Measurements from ENCODE around the gene BGN.

Gene BGN

DNA sequence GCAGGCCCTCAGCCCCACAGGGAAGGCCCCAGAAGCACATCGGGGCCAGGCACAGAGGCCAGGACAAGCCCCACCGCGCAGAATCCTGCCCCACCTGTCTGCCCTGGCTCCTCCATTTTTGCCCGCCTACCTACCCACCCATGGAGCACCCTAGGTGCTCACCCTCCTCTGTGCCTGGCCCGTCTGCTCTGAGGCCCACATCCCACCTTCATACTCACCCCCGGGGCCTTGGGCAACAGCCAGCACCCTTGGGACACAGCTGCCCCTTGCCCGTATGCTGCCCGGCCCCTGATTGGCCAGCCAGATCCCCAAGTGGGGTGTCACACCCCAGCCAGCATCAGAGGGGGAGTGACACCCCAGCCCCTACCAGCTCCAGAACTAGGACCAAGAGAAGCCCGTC lies 38.1 kb upstream of the BGN start:
- Mint-ChIP-seq H3K4me3 (no peak overlapping the region), H3K4me1 (ENCODE audit: low read depth) (no peaks in the 10 kb centered on the region), H3K27me3 (no peaks in the 10 kb centered on the region), H3K27ac (no peak overlapping the region), H3K9me3 (ENCODE audit: low read depth) (no peaks in the 10 kb centered on the region), H3K36me3 (no peaks in the 10 kb centered on the region)

DNA sequence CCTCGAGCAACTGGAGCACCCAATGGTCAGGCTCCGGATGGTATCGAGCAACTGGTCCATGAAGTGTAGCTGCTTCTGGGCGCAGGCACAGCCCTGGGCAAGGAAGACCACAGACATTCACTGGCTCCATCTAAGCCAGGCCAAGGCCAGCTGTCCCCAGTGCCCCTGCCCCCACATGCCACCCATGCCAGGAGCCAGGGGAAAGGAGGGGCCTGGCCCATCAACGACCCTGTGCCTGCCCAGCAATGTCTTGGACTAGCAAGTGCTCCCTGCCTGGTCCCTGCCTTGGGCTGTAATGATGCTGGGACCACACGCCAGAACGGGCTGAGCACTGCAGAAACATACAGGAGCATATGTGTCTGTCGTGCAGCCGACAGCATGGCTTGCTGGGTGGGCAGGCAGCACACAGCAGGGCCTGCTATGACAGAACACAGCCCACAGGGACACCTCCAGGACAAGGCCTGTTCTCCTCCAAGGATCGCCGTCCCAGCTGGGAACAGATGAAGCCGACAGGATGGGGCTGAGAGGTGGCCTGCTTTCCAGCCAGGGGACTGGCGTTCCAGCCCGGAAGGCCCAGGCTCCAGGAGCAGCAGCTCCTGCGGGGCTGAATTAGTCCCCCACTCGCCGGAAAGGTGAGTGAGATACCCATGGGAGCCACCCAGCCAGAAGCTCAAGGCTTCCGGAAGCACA lies 37.5 kb upstream of the BGN start:
- Mint-ChIP-seq H3K4me1 (ENCODE audit: low read depth) (no peaks in the 10 kb centered on the region), H3K27me3 (no peaks in the 10 kb centered on the region), H3K9me3 (ENCODE audit: low read depth) (no peaks in the 10 kb centered on the region), H3K4me3 (no peak overlapping the region), H3K36me3 (no peaks in the 10 kb centered on the region), H3K27ac (no peak overlapping the region)

DNA sequence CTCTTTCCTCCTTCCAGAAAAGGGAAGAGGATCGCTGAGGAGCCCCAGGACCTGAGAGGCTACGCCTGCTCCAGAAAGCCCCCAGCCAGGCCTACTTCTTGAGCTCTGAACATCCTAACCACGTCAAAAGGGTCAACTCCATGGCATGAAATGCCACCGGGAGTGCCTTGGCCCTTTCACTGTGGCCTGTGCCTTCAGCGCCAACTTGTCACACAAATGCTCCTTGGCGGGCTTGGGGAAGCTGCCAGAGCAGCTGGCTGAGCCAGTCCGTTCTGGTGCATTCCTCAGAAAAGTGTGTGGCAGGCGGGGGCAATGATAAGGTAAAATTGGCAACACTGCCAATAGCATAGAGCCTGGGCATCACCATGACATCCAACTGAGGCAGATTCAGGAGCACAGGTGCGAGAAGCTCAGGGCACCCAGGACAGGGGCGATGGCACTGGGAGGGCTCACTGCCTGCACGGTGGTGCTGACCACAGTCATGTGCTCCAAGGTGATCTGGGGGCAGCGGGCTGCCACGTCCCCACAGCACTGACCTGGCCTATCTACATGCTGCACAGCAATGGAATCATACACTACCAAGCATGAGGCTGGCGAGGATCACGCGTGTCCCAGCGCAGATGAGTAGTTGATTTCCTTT lies 36.8 kb upstream of the BGN start:
- no peak overlapping the region for H3K27ac Mint-ChIP-seq
- H3K9me3 Mint-ChIP-seq (ENCODE audit: low read depth) = no peaks in the 10 kb centered on the region
- H3K4me1 Mint-ChIP-seq (ENCODE audit: low read depth) = no peaks in the 10 kb centered on the region
- H3K27me3 Mint-ChIP-seq = no peaks in the 10 kb centered on the region
- no peak overlapping the region for H3K4me3 Mint-ChIP-seq
- H3K36me3 Mint-ChIP-seq = no peaks in the 10 kb centered on the region

DNA sequence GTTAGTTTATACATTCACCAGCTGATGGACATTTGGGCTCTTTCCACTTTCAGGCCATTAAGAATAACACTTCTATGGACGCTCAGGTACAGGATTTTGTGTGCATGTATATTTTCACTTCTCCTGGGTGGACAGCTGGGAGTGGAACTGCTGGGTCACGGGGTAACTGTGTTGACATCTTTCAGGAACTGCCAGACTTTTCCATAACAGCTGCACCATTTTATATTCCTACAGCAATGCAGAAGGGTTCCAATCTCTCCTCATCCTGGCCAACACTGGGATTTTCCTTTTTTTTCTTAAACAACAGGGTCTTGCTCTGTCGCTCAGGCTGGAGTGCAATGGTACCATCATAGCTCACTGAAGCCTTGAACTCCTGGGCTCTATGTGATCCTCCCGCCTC lies 36.3 kb upstream of the BGN start:
- no peak overlapping the region for H3K27ac Mint-ChIP-seq
- no peaks in the 10 kb centered on the region for H3K9me3 Mint-ChIP-seq (ENCODE audit: low read depth)
- H3K27me3 Mint-ChIP-seq = no peaks in the 10 kb centered on the region
- no peak overlapping the region for H3K4me3 Mint-ChIP-seq
- no peaks in the 10 kb centered on the region for H3K36me3 Mint-ChIP-seq
- no peaks in the 10 kb centered on the region for H3K4me1 Mint-ChIP-seq (ENCODE audit: low read depth)

DNA sequence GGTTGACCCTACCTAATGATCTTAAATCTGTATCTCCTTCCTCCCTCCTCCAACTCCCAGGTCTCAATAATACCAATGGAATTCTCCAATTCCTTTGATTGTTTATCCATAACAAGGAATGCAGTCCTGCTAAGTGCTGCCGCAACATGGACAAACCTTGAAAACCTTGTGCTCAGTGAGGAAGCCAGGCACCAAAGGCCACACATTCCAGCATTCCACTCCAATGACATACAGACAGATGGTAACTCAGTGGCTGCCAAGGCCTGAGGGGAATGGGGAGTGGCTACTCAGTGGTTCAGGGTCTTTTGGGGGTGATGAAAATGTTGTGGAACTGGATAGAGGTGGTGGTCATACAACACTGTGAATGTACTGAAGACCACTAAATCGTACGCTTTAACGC lies 34.8 kb upstream of the BGN start:
- Mint-ChIP-seq H3K27me3 (no peaks in the 10 kb centered on the region), H3K27ac (no peak overlapping the region), H3K4me1 (ENCODE audit: low read depth) (no peaks in the 10 kb centered on the region), H3K4me3 (no peak overlapping the region), H3K9me3 (ENCODE audit: low read depth) (no peaks in the 10 kb centered on the region), H3K36me3 (no peaks in the 10 kb centered on the region)

DNA sequence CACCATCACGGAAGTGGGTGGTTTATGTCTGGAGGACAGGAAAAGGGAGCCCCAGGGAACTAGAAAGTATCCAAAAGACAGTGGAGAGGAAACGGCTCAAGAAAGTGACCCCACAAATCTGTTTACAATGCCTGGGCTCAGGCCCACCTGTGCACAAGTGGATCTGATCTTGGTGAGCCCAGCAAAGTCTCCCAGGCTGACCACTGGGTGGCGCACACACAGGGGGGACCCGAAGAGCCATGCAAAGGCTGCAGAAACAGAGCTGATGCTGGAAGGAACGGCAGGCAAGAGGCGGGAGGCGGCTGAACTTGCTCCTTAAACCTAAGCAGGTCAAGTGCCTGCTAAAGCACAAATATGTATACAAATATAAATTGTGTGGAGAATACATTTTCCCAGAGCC lies 34.0 kb upstream of the BGN start:
- no peak overlapping the region for H3K27ac Mint-ChIP-seq
- H3K36me3 Mint-ChIP-seq = no peaks in the 10 kb centered on the region
- H3K27me3 Mint-ChIP-seq = no peaks in the 10 kb centered on the region
- no peak overlapping the region for H3K4me3 Mint-ChIP-seq
- H3K4me1 Mint-ChIP-seq (ENCODE audit: low read depth) = no peaks in the 10 kb centered on the region
- H3K9me3 Mint-ChIP-seq (ENCODE audit: low read depth) = no peaks in the 10 kb centered on the region

DNA sequence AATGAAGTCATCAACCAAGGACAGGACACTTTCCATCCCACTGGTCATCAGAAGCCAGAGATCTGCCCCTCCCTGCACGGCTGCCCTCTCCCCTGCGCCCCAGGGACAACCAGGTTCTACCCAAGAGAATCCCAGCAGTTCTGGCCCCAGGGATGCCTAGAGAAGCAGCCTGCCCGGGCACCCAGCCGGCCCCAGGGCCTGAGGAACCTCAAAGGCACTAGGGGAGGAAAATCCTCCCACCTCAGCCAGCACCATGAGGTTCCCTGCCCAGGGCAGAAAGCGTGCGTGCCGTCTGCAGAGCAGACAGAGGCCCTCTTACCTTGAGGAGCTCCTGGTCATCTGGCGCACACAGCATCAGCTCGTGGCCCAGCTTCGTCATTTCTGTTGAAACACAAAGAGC lies 32.5 kb upstream of the BGN start:
- Mint-ChIP-seq H3K4me1 (ENCODE audit: low read depth) (peaks cover 2% of the 10 kb centered on the region), H3K9me3 (ENCODE audit: low read depth) (no peaks in the 10 kb centered on the region), H3K27ac (no peak overlapping the region), H3K36me3 (no peaks in the 10 kb centered on the region), H3K4me3 (no peak overlapping the region), H3K27me3 (no peaks in the 10 kb centered on the region)

DNA sequence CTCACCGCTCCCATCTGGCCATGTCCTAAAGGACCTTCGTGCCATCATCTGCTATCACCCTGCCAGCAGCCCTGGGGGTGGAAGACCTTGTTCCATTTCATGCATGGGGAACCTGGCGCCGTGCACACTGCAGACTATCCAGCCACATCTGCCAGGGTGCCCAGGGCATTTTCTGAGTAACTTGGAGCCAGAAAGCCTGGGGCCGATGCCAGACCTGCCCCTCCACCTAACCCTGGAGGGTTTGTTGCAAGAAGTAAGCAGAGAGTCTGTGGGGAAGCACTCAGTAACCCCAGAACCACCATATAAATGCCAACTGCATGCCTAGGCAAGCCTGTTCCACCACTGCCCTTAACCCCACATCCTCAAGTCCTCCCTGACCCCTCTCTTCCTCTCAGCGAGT lies 31.7 kb upstream of the BGN start:
- H3K4me1 Mint-ChIP-seq (ENCODE audit: low read depth) = peaks cover 6% of the 10 kb centered on the region

DNA sequence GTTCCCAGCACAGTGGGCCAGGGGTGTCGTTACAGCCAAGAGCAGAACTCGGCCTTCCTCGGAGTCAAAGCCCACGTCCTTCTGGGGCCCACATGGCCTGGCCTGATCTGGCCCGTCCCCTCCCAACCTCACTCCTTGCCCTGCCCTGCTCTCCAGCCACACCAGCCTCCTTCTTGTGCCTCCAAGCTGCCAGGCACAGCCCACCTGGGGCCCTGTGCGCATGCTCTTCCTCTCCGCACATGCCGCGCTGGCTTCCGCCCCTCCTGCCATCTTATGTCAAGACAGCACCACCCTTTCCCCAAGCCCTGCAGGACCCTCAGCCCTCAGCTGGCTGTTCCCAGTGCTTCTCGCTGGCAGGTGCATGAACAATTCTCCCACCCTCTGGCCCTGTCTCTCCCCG lies 31.2 kb upstream of the BGN start:
- H3K27me3 Mint-ChIP-seq = no peaks in the 10 kb centered on the region
- peaks cover 6% of the 10 kb centered on the region for H3K4me1 Mint-ChIP-seq (ENCODE audit: low read depth)
- no peak overlapping the region for H3K4me3 Mint-ChIP-seq
- no peak overlapping the region for H3K27ac Mint-ChIP-seq
- no peaks in the 10 kb centered on the region for H3K36me3 Mint-ChIP-seq
- H3K9me3 Mint-ChIP-seq (ENCODE audit: low read depth) = no peaks in the 10 kb centered on the region

More for the DNA sequence above, 31.7 kb upstream of the BGN start:
- Mint-ChIP-seq H3K9me3 (ENCODE audit: low read depth) (no peaks in the 10 kb centered on the region), H3K36me3 (no peaks in the 10 kb centered on the region), H3K27me3 (no peaks in the 10 kb centered on the region), H3K4me3 (no peak overlapping the region), H3K27ac (no peak overlapping the region)

DNA sequence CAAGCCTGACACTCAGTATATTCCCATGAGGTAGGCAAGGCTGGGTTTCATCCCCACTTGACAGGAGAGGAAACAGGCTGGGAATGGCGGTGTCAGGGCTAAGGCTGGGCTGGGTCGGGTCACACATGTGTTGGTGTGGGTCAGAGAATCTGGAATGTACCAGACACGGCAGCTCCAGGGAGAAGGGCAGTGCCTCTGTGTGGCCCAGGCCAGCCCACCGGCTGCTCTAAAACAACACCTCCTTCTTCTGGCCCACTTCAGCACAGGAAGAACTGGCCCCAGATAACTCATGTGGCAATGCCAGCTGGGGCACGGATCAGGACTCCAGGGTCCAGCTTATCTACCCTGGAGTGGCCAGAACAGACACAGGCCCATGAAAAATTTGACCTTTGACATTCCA lies 30.7 kb upstream of the BGN start:
- Mint-ChIP-seq H3K4me3 (no peak overlapping the region), H3K27me3 (no peaks in the 10 kb centered on the region), H3K4me1 (ENCODE audit: low read depth) (peaks cover 9% of the 10 kb centered on the region), H3K36me3 (no peaks in the 10 kb centered on the region), H3K9me3 (ENCODE audit: low read depth) (no peaks in the 10 kb centered on the region), H3K27ac (no peak overlapping the region)

DNA sequence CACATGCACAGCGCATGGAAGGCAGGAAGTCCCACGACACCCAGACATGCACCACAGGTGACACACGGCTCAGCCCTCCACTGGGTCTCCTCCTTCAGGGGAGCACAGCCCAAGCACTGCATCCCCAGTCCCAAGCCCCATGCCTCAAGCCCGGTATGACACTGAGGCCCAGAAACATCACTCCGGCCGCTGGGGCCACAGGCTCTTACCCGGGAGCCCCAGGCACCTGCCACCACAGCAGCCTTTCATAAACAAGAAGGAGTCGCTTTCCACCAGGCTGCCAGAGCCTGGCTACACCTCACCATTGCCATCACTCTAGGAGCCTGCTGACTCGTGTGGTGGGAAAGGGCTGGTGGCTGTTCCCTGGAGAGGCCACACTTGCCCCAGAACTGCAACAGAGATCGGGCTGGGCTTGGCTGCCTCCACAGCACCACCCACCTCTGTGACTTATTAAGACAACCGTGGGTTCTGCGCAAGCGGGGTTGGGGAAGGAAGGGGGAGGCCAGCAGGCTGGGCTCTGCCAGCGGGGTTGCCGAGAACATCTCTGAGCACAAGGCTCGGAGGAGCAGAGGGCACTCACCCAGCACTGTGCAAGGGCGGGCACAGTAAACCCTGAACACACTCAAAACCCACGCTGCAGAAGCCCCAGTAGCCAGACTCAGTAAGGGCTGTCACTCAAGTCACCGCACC lies 28.9 kb upstream of the BGN start:
- Mint-ChIP-seq H3K36me3 (no peaks in the 10 kb centered on the region), H3K9me3 (ENCODE audit: low read depth) (no peaks in the 10 kb centered on the region), H3K27me3 (no peaks in the 10 kb centered on the region), H3K4me3 (no peak overlapping the region), H3K27ac (no peak overlapping the region), H3K4me1 (ENCODE audit: low read depth) (peaks cover 9% of the 10 kb centered on the region)

DNA sequence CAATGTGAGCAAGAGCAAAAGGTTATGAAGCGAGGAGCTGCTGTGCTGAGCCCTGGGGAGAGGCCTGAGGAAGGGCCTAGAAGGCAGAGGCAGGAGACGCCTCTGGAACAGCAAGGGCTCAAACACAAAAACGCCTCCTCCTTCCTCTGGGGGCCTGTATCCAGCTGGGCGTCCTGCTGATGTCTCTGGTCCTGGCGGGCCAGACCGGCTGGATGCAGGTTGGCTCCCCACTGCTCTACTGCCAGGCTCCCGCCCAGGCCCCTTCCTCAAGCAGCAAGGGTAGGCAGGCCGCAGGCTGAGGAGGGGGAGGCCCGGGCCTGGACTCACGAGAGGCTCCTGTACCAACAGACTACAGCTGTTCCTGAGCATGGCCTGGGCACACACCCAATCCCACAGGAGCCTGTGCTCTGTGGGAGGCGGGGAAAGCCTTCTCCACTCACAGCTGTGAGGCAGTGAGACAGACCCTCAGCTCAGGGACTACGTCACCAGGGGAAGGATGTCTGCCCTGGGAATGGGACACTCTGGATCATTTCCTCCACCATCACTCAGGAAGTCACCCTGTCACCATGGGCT lies 26.7 kb upstream of the BGN start:
- Mint-ChIP-seq H3K4me1 (ENCODE audit: low read depth) (peaks cover 9% of the 10 kb centered on the region), H3K36me3 (no peaks in the 10 kb centered on the region), H3K27me3 (no peaks in the 10 kb centered on the region), H3K4me3 (peak overlapping the region; percentile 17), H3K27ac (no peak overlapping the region), H3K9me3 (ENCODE audit: low read depth) (no peaks in the 10 kb centered on the region)

DNA sequence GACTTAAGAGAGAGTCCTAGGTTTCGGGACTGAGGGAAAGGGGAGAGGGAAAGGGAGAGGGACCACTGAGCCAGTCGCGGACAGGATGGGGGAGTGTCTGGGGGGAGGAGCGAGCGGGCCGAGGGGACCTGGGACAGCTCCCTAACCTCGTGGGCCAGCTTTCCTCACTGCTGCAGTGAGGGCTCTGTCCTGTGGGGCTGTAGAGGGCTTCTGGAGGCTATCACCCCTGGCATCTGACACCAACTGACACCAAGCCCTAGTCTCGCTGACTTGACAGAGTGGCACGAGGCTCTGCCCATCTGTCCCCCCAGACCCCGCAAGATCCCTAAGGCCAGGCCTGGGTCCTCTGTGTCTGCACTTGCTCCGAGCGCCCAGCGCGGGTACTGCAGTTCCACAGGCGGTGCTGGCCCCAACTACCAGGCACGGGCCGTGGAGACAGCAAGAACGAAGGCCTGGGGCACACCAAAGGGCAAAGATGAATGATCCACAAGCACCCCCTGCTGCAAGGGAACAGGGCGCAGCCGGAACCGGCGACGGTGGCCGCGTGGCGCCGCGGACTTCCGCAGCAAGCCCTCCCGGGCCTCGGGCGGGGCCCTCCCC lies 24.9 kb upstream of the BGN start:
- H3K4me1 Mint-ChIP-seq (ENCODE audit: low read depth) = peaks cover 9% of the 10 kb centered on the region
- H3K27me3 Mint-ChIP-seq = no peaks in the 10 kb centered on the region
- H3K4me3 Mint-ChIP-seq = peak overlapping the region; percentile 84
- no peaks in the 10 kb centered on the region for H3K36me3 Mint-ChIP-seq
- H3K27ac Mint-ChIP-seq = peak overlapping the region; percentile 73
- H3K9me3 Mint-ChIP-seq (ENCODE audit: low read depth) = no peaks in the 10 kb centered on the region

DNA sequence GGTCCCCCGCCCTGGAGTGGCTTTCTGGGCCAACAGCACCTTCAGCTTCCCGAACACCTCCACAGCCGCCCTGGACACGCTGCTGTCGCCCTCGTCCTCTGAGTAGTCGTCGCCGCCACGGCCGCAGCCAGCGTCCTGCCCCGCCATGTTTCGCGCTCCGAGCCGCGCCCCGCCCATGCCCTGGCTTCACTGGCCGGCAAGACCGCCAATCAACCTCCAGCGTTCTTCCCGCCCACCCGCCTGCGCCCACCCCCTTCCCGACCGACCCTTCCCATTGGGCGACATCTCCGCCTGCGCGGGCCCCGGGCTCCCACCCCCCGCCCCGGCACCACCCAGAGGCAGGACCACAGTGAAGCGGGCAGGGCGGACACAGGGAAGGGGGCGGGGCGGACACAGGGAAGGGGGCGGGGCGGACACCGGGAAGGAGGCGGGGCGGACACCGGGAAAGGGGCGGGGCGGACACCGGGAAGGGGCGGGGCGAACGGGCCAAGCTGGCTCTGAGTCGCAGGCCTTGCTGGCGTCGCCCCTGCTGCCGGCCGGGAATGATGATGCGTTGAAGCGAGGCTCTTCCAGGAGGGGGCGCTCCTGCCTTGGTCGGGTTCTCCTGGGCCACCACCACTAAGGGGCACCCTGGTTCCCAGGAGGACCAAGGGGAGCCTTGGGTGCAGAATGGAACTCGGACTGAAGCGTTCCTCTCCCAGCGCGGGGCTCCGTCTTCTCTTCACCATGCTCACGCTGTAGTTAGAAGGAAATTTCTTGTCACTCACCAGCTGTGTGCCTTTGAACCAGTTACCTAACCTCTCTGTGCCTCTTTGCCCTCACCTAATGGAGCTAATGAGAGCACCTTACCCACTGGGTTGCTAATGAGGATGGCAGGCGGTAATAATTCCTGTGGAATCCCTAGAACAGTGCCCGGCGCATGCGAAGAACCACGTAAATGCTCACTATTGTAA lies 24.1 kb upstream of the BGN start, which contains the start of gene HAUS7:
HAUS7 (minus strand) TSS at position 166 of the 953 bp plus-strand sequence; CDS start at position 147, 19 bp downstream.
- Mint-ChIP-seq H3K9me3 (ENCODE audit: low read depth) (no peaks in the 10 kb centered on the region), H3K36me3 (no peaks in the 10 kb centered on the region), H3K27me3 (no peaks in the 10 kb centered on the region), H3K4me1 (ENCODE audit: low read depth) (peaks cover 9% of the 10 kb centered on the region), H3K27ac (peak within 1 kb of the TSS; percentile 73), H3K4me3 (peak within 1 kb of the TSS; percentile 84)
